EL (cell line): Measurements from ENCODE around the gene TGFBR2.

Source experiments
- DNase-seq: peaks from one replicate; pipeline ENCODE4 v3.0.0-alpha.2; 2016

Gene TGFBR2

DNA sequence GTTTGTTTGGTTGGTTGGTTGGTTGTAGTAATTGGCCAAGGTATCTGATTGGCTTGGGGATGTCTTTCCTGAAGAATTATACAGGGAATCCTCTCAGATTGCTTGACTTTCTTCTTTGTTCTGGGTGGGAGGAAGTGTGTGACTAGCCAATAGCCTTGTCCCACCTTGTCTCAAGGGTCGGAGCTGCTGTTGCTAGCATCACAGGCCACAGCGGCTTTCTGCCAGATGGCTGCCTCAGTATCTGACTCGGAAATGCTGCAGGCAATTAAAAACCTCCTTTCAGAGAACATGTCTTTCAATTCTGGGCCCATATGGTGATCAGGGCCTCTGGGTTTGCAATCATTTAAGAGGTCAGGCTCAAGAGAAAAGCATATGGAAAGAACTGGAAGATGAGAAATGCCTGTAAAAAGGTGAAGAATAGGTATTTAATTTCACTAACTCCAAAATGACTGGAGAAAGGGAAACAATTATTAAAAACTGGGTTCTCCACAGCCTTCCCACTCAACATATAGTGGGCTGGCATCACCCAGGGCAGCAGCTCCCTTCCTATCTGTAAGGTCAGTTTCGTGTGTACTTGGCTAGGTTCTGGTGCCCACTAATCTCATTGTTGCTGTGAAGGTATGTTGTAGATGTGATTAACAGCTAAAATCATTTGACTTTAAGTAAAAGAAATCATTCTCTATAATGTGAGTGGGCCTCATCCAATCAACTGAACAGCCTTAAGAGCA is 32.4 kb downstream of the TGFBR2 start:
- no peak for DNase-seq

DNA sequence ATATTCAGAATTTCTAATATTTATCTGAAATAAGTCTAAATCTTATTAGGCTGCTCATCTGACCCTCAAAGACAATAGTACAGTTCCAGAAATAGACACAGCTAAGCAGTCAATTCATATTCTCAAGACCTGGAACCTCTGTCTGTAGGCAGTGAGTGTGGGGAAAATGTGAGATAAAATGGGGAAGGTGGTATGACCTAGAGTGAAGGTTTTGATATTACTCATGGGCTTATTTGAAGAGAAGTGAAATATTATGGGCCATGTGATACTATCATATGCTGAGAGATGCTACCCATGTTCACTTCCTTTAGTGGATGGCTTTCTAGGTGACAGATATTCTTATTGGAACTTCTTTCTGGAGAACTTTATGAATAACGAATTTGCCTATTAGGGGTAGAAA is 33.5 kb downstream of the TGFBR2 start:
- DNase-seq = no peak

DNA sequence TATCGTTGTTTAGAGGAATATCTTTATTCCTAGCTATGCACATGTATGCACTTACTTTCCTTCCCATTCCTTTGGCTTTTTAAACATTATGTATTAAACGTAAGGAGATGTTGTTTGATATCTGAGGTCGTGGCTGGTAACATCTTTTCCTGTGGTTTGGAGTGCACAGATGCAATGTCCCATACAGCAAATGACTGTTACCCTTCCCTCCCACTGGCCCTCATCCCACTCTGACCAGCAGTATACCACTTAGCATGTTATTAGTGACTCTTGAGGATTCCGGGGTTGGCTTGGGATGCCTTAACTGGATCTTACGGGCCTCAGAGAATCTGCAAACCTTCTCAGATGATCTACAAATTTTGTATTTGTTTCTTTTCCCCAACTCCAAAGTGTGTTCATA is 34.5 kb downstream of the TGFBR2 start:
- DNase-seq = no peak

DNA sequence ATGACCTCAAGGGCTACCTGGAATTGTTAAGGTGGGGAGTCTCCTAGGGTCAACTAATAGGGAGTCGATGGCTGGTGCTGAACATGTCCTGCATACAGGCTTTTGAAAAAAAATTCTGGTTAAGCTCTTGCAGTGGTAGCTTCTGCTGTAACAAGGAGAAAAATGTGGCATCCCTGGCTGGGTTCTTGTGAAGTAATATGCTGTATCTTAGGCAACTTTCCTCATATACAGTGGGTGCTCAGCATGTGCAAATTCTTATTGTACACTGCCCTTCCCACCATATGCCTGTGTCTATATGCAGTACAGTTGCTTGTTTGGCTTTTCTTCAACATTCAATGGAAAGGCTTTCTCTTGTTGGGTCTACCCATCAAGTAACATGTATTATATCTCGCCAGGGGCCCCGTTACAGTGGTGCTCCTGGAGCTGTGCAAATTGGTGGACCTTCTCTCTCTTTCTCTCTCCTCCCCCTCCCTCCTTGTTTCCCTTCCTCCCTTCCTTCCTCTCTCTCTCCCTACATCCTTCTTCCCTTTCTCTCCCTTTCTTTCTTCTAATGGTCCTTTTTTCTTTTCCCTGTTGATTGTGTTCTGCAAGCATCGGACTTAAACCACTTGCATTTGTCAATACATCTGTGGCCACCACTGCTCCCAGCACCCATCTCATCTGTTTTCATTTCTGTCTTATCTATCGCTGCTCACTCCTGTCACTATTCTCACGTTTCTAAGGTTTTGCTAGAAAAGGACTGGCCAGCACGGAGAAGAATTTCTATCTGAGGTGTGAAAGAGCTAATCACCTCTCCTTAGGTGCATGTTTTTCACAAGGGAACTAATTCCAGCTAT is 35.2 kb downstream of the TGFBR2 start:
- DNase-seq = no peak

- no peak for DNase-seq
These were observed 36.5 kb downstream of the TGFBR2 start for GRCh38 chr3:30642849-30643361.

DNA sequence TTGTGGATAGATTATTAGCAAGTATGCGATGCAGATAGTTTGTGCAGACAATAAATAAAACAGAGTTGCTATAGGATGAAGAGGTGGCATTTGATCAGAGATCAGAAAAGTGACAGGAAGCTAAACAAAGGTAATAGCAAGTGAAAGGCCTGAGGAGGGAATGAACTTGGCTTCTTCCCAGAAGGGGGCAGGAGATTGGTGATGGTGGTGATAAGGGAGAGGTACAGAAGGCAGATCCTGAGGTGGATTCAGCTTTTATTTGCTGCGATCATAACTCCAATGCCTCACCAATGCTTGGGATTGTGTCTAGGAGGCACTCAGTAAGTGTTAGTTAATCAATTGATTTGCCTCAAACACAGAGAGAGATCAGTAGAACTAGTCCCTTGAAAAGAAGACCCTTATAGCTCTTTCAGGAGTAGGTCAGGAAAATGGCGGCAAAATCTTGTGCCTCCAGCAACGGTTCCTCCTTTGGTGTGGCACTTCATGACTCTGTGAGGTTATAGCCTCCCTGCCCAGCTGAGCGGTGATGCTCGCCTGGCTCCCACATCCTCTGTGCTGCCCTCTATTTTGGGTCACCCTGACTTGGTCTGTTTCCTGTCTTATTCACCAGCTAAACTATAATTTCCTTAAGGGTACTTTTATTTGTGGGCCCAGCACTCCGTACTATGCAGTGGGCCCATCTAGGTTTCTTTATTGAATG is 37.5 kb downstream of the TGFBR2 start:
- DNase-seq = no peak

GRCh38 chr3:30644615-30645014 is 38.2 kb downstream of the TGFBR2 start:
- peak; percentile 83 for DNase-seq

- DNase-seq = no peak
These were observed 38.7 kb downstream of the TGFBR2 start for GRCh38 chr3:30645077-30645476.

GRCh38 chr3:30646181-30646876 is 39.9 kb downstream of the TGFBR2 start:
- DNase-seq = no peak

GRCh38 chr3:30646961-30647752 is 40.8 kb downstream of the TGFBR2 start:
- no peak for DNase-seq

GRCh38 chr3:30648670-30649357 is 42.4 kb downstream of the TGFBR2 start:
- no peak for DNase-seq

- DNase-seq = peak; percentile 45
These were observed 43.3 kb downstream of the TGFBR2 start for GRCh38 chr3:30649572-30650318.

DNA sequence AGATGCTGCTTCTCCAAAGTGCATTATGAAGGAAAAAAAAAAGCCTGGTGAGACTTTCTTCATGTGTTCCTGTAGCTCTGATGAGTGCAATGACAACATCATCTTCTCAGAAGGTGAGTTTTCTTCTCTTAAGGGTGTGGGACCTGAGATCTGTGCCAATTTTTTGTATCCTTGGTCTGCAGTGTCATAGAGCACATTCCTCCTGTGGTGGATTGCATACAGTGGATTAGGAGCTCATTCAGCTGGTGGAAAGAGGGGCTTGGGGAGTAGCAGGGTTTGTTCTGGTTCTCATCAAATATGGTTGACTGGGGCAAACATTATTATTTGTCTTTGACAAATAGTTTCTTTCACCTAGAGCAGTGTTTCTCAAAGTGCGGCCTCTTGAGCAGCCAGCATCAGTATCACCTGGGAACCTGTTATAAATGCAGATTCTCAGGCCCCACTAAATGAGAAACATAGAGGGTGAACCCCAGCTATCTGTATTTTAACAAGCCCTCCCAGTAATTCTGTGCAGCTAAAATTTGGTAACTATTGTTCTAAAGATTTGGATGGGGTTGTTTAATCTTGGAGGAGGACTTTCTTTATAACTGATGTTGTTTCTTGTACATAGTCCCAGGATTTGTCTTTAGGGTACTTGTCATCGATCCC is 44.1 kb downstream of the TGFBR2 start:
- DNase-seq = no peak

- no peak for DNase-seq
These were observed 47.9 kb downstream of the TGFBR2 start for GRCh38 chr3:30654269-30654668.

DNA sequence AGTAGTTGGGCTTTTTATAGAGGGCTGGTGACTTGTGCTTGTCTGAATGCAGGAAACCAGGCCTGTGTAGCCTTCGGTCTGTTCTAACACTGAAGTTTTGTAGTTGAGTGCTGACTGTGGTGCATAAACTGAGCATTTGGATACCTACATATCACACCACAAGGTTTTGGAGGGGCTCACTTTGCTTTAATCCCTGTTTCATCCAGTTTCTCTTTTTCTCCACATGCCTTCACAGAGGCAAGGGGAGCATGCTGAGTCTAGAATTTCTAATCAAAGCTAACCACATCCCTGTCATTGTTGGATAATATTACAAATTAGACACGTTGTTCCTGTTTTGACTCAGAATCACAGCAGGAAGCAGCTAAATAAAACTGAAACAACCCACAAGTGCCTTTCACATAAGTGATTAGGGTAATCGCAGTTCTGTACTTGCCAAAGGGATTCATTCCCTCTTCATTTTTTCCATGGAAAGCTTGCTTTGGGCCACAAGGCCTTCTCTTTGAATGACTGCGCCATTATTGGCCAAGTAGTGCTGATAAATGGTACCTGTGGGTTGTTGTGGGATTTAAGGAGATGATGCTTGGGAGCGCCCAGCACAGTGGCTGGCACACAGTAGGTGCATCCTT is 48.9 kb downstream of the TGFBR2 start:
- no peak for DNase-seq

- no peak for DNase-seq
These were observed 50.3 kb downstream of the TGFBR2 start for GRCh38 chr3:30656624-30657141.

DNA sequence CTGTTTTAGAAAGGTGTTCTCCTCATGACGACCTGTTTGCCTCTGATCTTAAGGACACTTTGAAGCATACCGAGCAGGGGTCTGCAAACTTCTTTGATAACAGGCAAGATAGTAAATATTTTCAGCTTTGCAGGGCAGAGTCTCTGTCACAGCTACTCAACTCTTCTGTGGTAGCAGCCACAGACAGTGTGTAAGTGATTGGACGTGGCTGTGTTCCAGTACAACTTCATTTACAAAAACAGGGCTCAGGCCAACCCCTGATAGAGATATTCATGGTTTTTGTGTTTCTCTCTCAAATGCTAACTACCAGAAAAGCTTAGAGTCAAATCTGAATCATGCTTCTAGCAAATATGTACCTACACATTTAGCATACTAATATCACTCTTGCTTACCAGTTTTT is 51.5 kb downstream of the TGFBR2 start:
- DNase-seq = peak; percentile 12

GRCh38 chr3:30658328-30659052 is 52.1 kb downstream of the TGFBR2 start:
- peak; percentile 78 for DNase-seq
